ENCODE data around the gene INO80D. TPM values are rescaled to one million over a fixed set of nuclear protein-coding genes. Genes with fewer than 3 reads are reported as not detected.

INO80D gene
- total RNA-seq, 2 experiments from 2014 or later: 45.3 to 48.9 TPM

DNA sequence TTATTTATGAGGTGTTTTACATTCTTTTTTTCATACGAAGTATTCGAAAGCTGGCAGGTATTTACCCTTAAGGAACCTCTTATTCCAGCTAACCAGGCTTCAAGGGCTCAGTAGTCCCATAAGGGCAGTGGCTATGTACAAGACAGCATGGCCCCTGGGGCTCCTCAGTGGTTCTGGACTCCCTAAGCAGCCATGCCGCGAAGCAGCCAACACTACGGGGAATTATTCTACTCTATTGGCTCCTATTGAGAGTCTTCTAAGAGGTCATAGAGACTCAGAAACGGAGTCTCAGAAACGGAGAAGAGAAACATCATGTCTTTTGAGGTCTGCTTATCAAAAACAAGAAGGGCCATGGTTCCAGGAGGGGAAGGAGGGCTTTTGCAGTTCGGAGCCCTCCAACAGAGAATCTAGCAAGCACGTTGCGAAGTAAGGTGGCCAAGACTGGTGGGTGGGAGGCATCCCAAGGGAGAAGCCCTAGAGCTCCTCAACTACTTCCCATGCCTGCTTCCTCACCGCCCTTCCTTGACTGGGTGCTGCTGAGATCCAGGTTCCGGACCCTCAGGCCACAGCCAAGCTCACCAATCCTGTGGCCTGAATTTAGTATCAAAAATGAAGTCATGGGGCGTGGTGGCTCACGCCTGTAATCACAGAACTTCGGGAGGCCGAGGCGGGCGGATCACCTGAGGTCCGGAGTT, 109.7 kb downstream of the INO80D start:
- TF ChIP-seq, protein P1, sequence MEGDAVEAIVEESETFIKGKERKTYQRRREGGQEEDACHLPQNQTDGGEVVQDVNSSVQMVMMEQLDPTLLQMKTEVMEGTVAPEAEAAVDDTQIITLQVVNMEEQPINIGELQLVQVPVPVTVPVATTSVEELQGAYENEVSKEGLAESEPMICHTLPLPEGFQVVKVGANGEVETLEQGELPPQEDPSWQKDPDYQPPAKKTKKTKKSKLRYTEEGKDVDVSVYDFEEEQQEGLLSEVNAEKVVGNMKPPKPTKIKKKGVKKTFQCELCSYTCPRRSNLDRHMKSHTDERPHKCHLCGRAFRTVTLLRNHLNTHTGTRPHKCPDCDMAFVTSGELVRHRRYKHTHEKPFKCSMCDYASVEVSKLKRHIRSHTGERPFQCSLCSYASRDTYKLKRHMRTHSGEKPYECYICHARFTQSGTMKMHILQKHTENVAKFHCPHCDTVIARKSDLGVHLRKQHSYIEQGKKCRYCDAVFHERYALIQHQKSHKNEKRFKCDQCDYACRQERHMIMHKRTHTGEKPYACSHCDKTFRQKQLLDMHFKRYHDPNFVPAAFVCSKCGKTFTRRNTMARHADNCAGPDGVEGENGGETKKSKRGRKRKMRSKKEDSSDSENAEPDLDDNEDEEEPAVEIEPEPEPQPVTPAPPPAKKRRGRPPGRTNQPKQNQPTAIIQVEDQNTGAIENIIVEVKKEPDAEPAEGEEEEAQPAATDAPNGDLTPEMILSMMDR (IDR thresholded peaks at IDR 0.05): no peak
- peaks cover 0 to 8% of the 10 kb centered on the region in 2 experiments for H3K9me3 ChIP-seq (ENCODE audit: control insufficient read depth in 1 of 2, insufficient read depth in 1 of 2, low read length in 2 of 2)
- no peaks in the 10 kb centered on the region for H3K36me3 Mint-ChIP-seq (ENCODE audit: low read depth)
- H3K27ac Mint-ChIP-seq: no peak overlapping the region
- H3K27me3 ChIP-seq (ENCODE audit: control insufficient read depth in 1 of 2, insufficient read depth in 2 of 2, low read length in 2 of 2): peaks cover 0 to 4% of the 10 kb centered on the region in 2 experiments
- H3K4me3 Mint-ChIP-seq: no peak overlapping the region
- CTCF ChIA-PET: no interaction called here
- POLR2A ChIA-PET: no interaction called here
- no peaks in the 10 kb centered on the region for H3K36me3 ChIP-seq (ENCODE audit: insufficient read depth, low read length)
- ATAC-seq (ENCODE audit: poor library complexity): no peak
- no peak overlapping the region for H3K4me3 ChIP-seq (ENCODE audit: low read length)
- peaks cover 9% of the 10 kb centered on the region for H3K27me3 Mint-ChIP-seq
- intact Hi-C loops (cut with DNase I, micrococcal nuclease): no loop called here
- no peaks in the 10 kb centered on the region for H3K4me1 Mint-ChIP-seq (ENCODE audit: low read depth)
- DNase-seq: no peak
- no peaks in the 10 kb centered on the region for H3K4me1 ChIP-seq (ENCODE audit: insufficient read depth, low read length)
- no peaks in the 10 kb centered on the region for H3K9me3 Mint-ChIP-seq
- H3K27ac ChIP-seq (ENCODE audit: low read depth in 1 of 2, low read length in 2 of 2): no peak overlapping the region

- H3K9me3 Mint-ChIP-seq: no peaks in the 10 kb centered on the region
- intact Hi-C loops (cut with DNase I, micrococcal nuclease): no loop called here
- H3K9me3 ChIP-seq (ENCODE audit: control insufficient read depth in 1 of 2, insufficient read depth in 1 of 2, low read length in 2 of 2): peaks cover 0 to 8% of the 10 kb centered on the region in 2 experiments
- H3K36me3 ChIP-seq (ENCODE audit: insufficient read depth, low read length): no peaks in the 10 kb centered on the region
- H3K4me3 ChIP-seq (ENCODE audit: low read length): no peak overlapping the region
- no peaks in the 10 kb centered on the region for H3K4me1 ChIP-seq (ENCODE audit: insufficient read depth, low read length)
- no peak overlapping the region for H3K27ac ChIP-seq (ENCODE audit: low read depth in 1 of 2, low read length in 2 of 2)
- TF ChIP-seq, protein P1 (IDR thresholded peaks at IDR 0.05): no peak
- ChIA-PET CTCF (no interaction called here), POLR2A (no interaction called here)
- H3K27me3 Mint-ChIP-seq: peaks cover 14% of the 10 kb centered on the region
- H3K27ac Mint-ChIP-seq: no peak overlapping the region
- ATAC-seq (ENCODE audit: poor library complexity): no peak
- H3K36me3 Mint-ChIP-seq (ENCODE audit: low read depth): no peaks in the 10 kb centered on the region
- H3K4me1 Mint-ChIP-seq (ENCODE audit: low read depth): no peaks in the 10 kb centered on the region
- no peak for DNase-seq
- peaks cover 0 to 4% of the 10 kb centered on the region in 2 experiments for H3K27me3 ChIP-seq (ENCODE audit: control insufficient read depth in 1 of 2, insufficient read depth in 2 of 2, low read length in 2 of 2)
- H3K4me3 Mint-ChIP-seq: no peak overlapping the region
Measured at GRCh38 chr2:205975082-205975949, 110.7 kb downstream of the INO80D start.

DNA sequence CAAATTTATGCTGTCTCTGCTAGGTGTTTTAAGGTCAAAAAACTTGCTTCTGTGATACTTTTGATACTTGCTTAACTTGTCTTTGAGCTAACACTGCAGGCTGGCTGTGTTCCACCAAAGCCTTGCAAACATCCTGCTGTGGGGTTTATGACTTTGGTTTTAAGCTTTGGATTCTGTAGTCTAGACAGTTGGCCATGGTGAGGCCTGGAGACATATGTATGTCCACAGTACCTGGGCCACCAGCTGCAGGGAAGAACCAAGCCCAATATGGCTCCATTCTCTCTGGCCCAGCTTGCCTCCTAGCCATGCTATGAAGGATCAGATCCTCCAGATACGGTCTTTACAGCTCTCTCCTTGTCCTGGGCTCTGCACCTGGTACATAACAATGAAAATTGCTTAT, 113.9 kb downstream of the INO80D start:
- ChIA-PET CTCF (no interaction called here), POLR2A (no interaction called here)
- H3K27ac ChIP-seq (ENCODE audit: low read depth in 1 of 2, low read length in 2 of 2): no peak overlapping the region
- DNase-seq (no peak), ATAC-seq (ENCODE audit: poor library complexity) (no peak)
- peaks cover 0 to 4% of the 10 kb centered on the region in 2 experiments for H3K27me3 ChIP-seq (ENCODE audit: control insufficient read depth in 1 of 2, insufficient read depth in 2 of 2, low read length in 2 of 2)
- no peak overlapping the region for H3K4me3 ChIP-seq (ENCODE audit: low read length)
- intact Hi-C loops (cut with DNase I, micrococcal nuclease): no loop called here
- H3K9me3 ChIP-seq (ENCODE audit: control insufficient read depth in 1 of 2, insufficient read depth in 1 of 2, low read length in 2 of 2): peaks cover 0 to 3% of the 10 kb centered on the region in 2 experiments
- Mint-ChIP-seq H3K36me3 (ENCODE audit: low read depth) (no peaks in the 10 kb centered on the region), H3K4me3 (no peak overlapping the region), H3K27ac (no peak overlapping the region), H3K4me1 (ENCODE audit: low read depth) (no peaks in the 10 kb centered on the region), H3K9me3 (no peaks in the 10 kb centered on the region), H3K27me3 (peaks cover 16% of the 10 kb centered on the region)
- TF ChIP-seq, protein P1 (IDR thresholded peaks at IDR 0.05): no peak
- H3K4me1 ChIP-seq (ENCODE audit: insufficient read depth, low read length): no peaks in the 10 kb centered on the region
- H3K36me3 ChIP-seq (ENCODE audit: insufficient read depth, low read length): no peaks in the 10 kb centered on the region
